Effector CD4-positive, alpha-beta T cell (primary cell): ENCODE measurements around the gene SLAMF8.

Experiments
- DNase-seq: peaks from one replicate; pipeline ENCODE4 v3.0.0-alpha.2; 2020

The SLAMF8 gene

GRCh38 chr1:159873530-159874143 is 47.0 kb downstream of the SLAMF8 start:
- no peak for DNase-seq

- DNase-seq: no peak
Measured at GRCh38 chr1:159877695-159878444, 51.2 kb downstream of the SLAMF8 start.

GRCh38 chr1:159879136-159879535 is 52.5 kb downstream of the SLAMF8 start:
- DNase-seq: no peak

GRCh38 chr1:159879977-159880376 is 53.3 kb downstream of the SLAMF8 start:
- DNase-seq: no peak

- no peak for DNase-seq
Measured at GRCh38 chr1:159880430-159880829, 53.8 kb downstream of the SLAMF8 start.

- DNase-seq: peak; percentile 15
Measured at GRCh38 chr1:159881622-159882526, 55.2 kb downstream of the SLAMF8 start.

- DNase-seq: no peak
Measured at GRCh38 chr1:159882527-159882862, 55.8 kb downstream of the SLAMF8 start.

- DNase-seq: no peak
Measured at GRCh38 chr1:159883134-159883533, 56.5 kb downstream of the SLAMF8 start.

GRCh38 chr1:159884296-159884695 is 57.6 kb downstream of the SLAMF8 start:
- DNase-seq: no peak
